Kidney (tissue), 14 donors: Measurements from ENCODE around the gene ADM2. TPM values are rescaled to one million over a fixed set of nuclear protein-coding genes. Genes with fewer than 3 reads are reported as not detected.

Source experiments
- DNase-seq, 5 donors: peaks; one replicate each; pipeline ENCODE4 v3.0.0-alpha.2; 2013 to 2020
- FAIRE-seq: peaks from 2 replicates; lab custom pipeline; 2012; peaks lifted over from hg19 to GRCh38; lab: Jason Lieb, UNC
- H3K27ac ChIP-seq, 2 donors: one replicate each; pipeline ENCODE4 v1.7.0; 2013; ENCODE audit warnings: low read depth in 2 of 2, low read length in 2 of 2, inconsistent platforms in 1 of 2
- H3K27me3 ChIP-seq: one replicate; pipeline ENCODE4 v1.7.1; 2013; ENCODE audit warnings: low read length, inconsistent platforms; ENCODE audit not compliant: control insufficient read depth, insufficient read depth
- H3K36me3 ChIP-seq, 3 donors: one replicate each; pipeline versions ENCODE4 v1.7.0 to v1.7.1; 2013; ENCODE audit warnings: low read length in 3 of 3, control low read depth in 1 of 3, inconsistent platforms in 1 of 3; ENCODE audit not compliant: insufficient read depth in 3 of 3, control insufficient read depth in 2 of 3
- H3K4me1 ChIP-seq, 3 donors: one replicate each; pipeline versions ENCODE4 v1.7.0 to v1.7.1; 2013; ENCODE audit warnings: low read length in 3 of 3, inconsistent platforms in 1 of 3, low read depth in 1 of 3; ENCODE audit not compliant: control insufficient read depth in 2 of 3, insufficient read depth in 2 of 3
- H3K4me3 ChIP-seq, 3 donors: one replicate each; pipeline versions ENCODE4 v1.7.0 to v1.8.1; 2013; ENCODE audit warnings: low read length in 3 of 3, control low read depth in 1 of 3, inconsistent platforms in 1 of 3
- H3K9ac ChIP-seq, 3 donors: one replicate each; pipeline versions ENCODE4 v1.7.0 to v1.7.1; 2013; ENCODE audit warnings: low read length in 3 of 3, control low read depth in 1 of 3, inconsistent platforms in 1 of 3
- H3K9me3 ChIP-seq, 3 donors: one replicate each; pipeline versions ENCODE4 v1.7.0 to v1.7.1; 2013; ENCODE audit warnings: low read length in 3 of 3, control low read depth in 1 of 3, inconsistent platforms in 1 of 3; ENCODE audit not compliant: control insufficient read depth in 2 of 3, insufficient read depth in 1 of 3
- intact Hi-C: fragments of 100-400 bp; cut with DNase I; formaldehyde crosslinking; loops from one replicate; pipeline ENCODE4 v1.11.1; 2022
- polyA plus RNA-seq: library from polyadenylated mRNA; stranded (reverse); fragments of 350-450 nt; fragmentation: Illumina TruSeq; extraction: RNeasy Lipid Tissue Mini Kit (QIAGEN cat#74804); gene quantifications from one replicate; pipeline ENCODE4 v1.2.3, GENCODE V29; 2014; ENCODE audit warnings: low read depth, low replicate concordance; ENCODE audit not compliant: insufficient read depth
- total RNA-seq: library from RNA; stranded (reverse); fragmentation: NEBNext Ultra II Directional; extraction: Animal tissue kit (Norgen Biotek cat#: 25700); gene quantifications from one replicate; pipeline ENCODE4 v1.2.1, GENCODE V29; 2021
- TF ChIP-seq, protein P1 (sequence below): IDR thresholded peaks from 3 replicates; pipeline ENCODE4 v1.5.1; 2012; ENCODE audit warnings: mild to moderate bottlenecking, moderate library complexity, borderline replicate concordance; ENCODE audit not compliant: insufficient read depth; ENCODE audit errors: extremely low read depth
- donor health status: control.
- donor health status: control.
- donor health status: control.
- donor health status: control.
- donor health status: control.
- donor health status: DM: yes; HTN: yes; CAD: no.
- donor health status: Normal renal cell carcinoma (clear cell type).

The ADM2 gene
- total and polyA plus RNA-seq, 2 donors from 2014 or later = 8.0 to 10.6 TPM

DNA sequence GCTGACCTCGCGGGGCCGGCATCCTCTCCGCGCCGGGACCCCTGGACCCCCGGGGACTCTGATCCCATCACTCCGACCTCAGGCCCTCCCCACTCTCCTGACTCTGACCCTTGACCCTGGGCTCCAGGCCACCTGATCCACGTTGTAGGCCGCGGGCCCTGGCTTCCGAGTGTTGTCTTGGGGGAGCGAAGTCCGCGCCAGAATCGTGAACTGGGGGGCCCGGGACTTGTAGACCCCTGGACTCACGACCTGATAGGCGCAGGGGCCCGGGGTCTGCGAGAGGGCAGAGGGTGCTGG, 49.2 kb downstream of the ADM2 start:
- H3K27ac ChIP-seq = peak overlapping the region; percentile 87 to 96
- FAIRE-seq = no peak
- peaks cover 0 to 19% (median 0%) of the 10 kb centered on the region in 3 donors for H3K4me1 ChIP-seq
- intact Hi-C loops = no loop called here
- H3K9me3 ChIP-seq = no peaks in the 10 kb centered on the region
- H3K27me3 ChIP-seq = peaks cover 7% of the 10 kb centered on the region
- TF ChIP-seq, protein P1, sequence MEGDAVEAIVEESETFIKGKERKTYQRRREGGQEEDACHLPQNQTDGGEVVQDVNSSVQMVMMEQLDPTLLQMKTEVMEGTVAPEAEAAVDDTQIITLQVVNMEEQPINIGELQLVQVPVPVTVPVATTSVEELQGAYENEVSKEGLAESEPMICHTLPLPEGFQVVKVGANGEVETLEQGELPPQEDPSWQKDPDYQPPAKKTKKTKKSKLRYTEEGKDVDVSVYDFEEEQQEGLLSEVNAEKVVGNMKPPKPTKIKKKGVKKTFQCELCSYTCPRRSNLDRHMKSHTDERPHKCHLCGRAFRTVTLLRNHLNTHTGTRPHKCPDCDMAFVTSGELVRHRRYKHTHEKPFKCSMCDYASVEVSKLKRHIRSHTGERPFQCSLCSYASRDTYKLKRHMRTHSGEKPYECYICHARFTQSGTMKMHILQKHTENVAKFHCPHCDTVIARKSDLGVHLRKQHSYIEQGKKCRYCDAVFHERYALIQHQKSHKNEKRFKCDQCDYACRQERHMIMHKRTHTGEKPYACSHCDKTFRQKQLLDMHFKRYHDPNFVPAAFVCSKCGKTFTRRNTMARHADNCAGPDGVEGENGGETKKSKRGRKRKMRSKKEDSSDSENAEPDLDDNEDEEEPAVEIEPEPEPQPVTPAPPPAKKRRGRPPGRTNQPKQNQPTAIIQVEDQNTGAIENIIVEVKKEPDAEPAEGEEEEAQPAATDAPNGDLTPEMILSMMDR = no peak
- DNase-seq = peak in 1 of 5 donors; percentile 87
- peak overlapping the region in 1 of 3 donors; percentile 73 for H3K9ac ChIP-seq
- H3K36me3 ChIP-seq = no peaks in the 10 kb centered on the region
- peak overlapping the region in 2 of 3 donors; percentile 24 to 56 for H3K4me3 ChIP-seq

DNA sequence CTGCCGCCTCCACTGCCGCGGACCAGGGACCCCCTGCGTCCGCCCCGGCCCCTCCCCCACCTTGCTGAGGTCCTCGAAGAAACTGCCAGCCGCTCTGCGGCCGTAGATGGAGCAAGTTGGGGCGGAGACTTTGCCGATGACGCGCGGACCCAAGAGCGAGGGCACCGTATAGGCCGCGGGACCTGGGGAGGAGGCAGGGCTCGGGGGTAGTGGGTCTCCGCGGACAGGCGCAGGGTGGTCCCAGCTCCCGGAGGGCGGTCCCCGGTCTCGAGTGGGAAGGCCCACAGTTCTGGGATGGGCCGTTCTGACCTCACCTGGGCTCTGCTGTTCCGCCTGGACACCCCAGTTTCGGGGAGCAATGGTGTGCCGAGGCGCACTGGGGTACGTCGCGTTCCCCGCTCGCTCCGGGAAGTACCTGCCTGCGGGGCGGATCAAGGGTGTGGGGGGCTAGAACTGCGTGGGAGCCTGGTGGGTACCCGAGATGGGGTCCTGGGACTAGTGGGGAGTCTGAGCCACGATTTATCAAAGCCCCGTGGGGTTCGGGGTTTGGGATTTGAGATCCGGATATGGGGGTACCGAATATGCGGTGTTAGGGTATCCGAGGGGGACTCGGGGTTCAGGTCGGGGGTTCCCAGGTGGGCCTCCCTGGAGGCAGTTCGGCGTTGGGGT, 49.7 kb downstream of the ADM2 start:
- Histone ChIP-seq H3K9me3 (no peaks in the 10 kb centered on the region), H3K27ac (peak overlapping the region; percentile 87 to 96), H3K27me3 (peaks cover 7% of the 10 kb centered on the region), H3K36me3 (no peaks in the 10 kb centered on the region), H3K4me3 (peak overlapping the region in 2 of 3 donors; percentile 50 to 56), H3K4me1 (peaks cover 0 to 19% (median 0%) of the 10 kb centered on the region in 3 donors), H3K9ac (peak overlapping the region in 2 of 3 donors; percentile 69)
- TF ChIP-seq, protein P1 = no peak
- peak in 4 of 5 donors; percentile 72 to 97 (median 79) for DNase-seq
- intact Hi-C loops = no loop called here
- FAIRE-seq = no peak

DNA sequence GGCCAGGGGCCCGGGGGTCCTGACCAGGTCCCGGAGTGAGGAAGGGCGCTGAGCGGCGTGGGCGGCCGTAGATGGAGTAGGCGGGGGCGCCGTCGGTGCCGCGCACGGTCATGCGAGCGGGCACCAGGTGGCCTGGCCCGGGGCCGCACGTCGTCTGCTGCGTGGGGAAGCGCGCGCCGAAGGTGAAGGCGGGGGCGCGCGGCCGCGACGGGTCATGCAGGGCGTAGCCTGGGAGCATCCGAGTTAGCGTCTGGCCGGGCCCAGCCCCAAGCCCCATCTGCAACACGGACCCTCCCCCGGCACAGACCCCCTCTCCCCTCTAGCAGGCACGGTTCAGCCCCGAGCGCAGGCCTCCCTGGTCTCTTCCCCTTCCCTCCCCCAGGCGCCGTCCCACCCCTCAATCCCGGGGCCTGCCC, 50.2 kb downstream of the ADM2 start:
- Histone ChIP-seq H3K9ac (peak overlapping the region in 2 of 3 donors; percentile 46 to 69), H3K27ac (peak overlapping the region; percentile 87 to 96), H3K36me3 (no peaks in the 10 kb centered on the region), H3K9me3 (no peaks in the 10 kb centered on the region), H3K4me1 (peaks cover 0 to 17% (median 0%) of the 10 kb centered on the region in 3 donors), H3K27me3 (peaks cover 7% of the 10 kb centered on the region), H3K4me3 (peak overlapping the region in 2 of 3 donors; percentile 50 to 56)
- FAIRE-seq (no peak), DNase-seq (peak in 2 of 5 donors; percentile 69 to 92)
- TF ChIP-seq, protein P1 = no peak
- intact Hi-C loops = no loop called here
